DOHH2 (cell line): ENCODE results near the gene PRIM1.

ENCODE experiments used
- H3F3A ChIP-seq: fragments of 200-600 bp; sonication (generic), shearing (Covaris generic); 2 replicates; pipeline ENCODE4 v1.6.0; 2016; ENCODE audit warnings: antibody characterized with exemption, mild to moderate bottlenecking; ENCODE audit not compliant: control insufficient read depth, insufficient read depth
- H3K27ac ChIP-seq: fragments of 200-600 bp; sonication (generic); 2 replicates; pipeline ENCODE4 v1.5.1; 2014; ENCODE audit warnings: low read depth, mild to moderate bottlenecking, low read length, moderate library complexity
- H3K27me3 ChIP-seq: fragments of 200-600 bp; sonication (generic); 2 replicates; pipeline ENCODE4 v1.6.1; 2014; ENCODE audit warnings: mild to moderate bottlenecking, low read length, mixed read lengths; ENCODE audit not compliant: control insufficient read depth
- H3K36me3 ChIP-seq: fragments of 200-600 bp; sonication (generic); 2 replicates; pipeline ENCODE4 v1.6.1; 2014; ENCODE audit warnings: mild to moderate bottlenecking, low read length, moderate library complexity, mixed read lengths; ENCODE audit not compliant: control insufficient read depth
- H3K4me1 ChIP-seq: fragments of 200-600 bp; sonication (generic); 2 replicates; pipeline ENCODE4 v1.6.1; 2014; ENCODE audit warnings: mild to moderate bottlenecking, low read length, mixed read lengths; ENCODE audit not compliant: control insufficient read depth
- H3K4me2 ChIP-seq: fragments of 200-600 bp; sonication (generic); 2 replicates; pipeline ENCODE4 v1.6.0; 2014; ENCODE audit warnings: mild to moderate bottlenecking, low read length, moderate library complexity
- H3K4me3 ChIP-seq: fragments of 200-600 bp; sonication (generic); 2 replicates; pipeline ENCODE4 v1.5.1; 2014; ENCODE audit warnings: mild to moderate bottlenecking, low read length, mixed read lengths
- H3K79me2 ChIP-seq: fragments of 200-600 bp; sonication (generic); 2 replicates; pipeline ENCODE4 v1.6.1; 2014; ENCODE audit warnings: mild to moderate bottlenecking, low read length, mixed read lengths; ENCODE audit not compliant: control insufficient read depth
- H3K9me2 ChIP-seq: fragments of 200-600 bp; sonication (generic); replicated peaks from 2 replicates; pipeline ENCODE4 v1.6.1; 2014; ENCODE audit warnings: mild to moderate bottlenecking, low read length, mixed read lengths; ENCODE audit not compliant: control insufficient read depth
- H3K9me3 ChIP-seq: fragments of 200-600 bp; sonication (generic); 2 replicates; pipeline ENCODE4 v1.6.1; 2014; ENCODE audit warnings: antibody characterized with exemption, low read length, mixed read lengths; ENCODE audit not compliant: control insufficient read depth, insufficient read depth
- H4K20me1 ChIP-seq: fragments of 200-600 bp; sonication (generic); 2 replicates; pipeline ENCODE4 v1.6.0; 2014; ENCODE audit warnings: low read depth, mild to moderate bottlenecking, antibody characterized with exemption, low read length, moderate library complexity; ENCODE audit not compliant: control insufficient read depth, insufficient read depth
- CTCF ChIP-seq: fragments of 200-600 bp; sonication (generic); IDR thresholded peaks from one replicate; pipeline ENCODE4 v1.5.1; 2014; ENCODE audit warnings: antibody characterized with exemption, mild to moderate bottlenecking, low read depth, low read length; ENCODE audit not compliant: poor library complexity, severe bottlenecking
- EZH2phosphoT487 ChIP-seq: fragments of 200-600 bp; sonication (generic); IDR thresholded peaks from 2 replicates; pipeline ENCODE4 v1.6.1; 2017; ENCODE audit warnings: borderline replicate concordance, mild to moderate bottlenecking, antibody characterized with exemption, low read length, moderate library complexity, mixed read lengths

The PRIM1 gene

DNA sequence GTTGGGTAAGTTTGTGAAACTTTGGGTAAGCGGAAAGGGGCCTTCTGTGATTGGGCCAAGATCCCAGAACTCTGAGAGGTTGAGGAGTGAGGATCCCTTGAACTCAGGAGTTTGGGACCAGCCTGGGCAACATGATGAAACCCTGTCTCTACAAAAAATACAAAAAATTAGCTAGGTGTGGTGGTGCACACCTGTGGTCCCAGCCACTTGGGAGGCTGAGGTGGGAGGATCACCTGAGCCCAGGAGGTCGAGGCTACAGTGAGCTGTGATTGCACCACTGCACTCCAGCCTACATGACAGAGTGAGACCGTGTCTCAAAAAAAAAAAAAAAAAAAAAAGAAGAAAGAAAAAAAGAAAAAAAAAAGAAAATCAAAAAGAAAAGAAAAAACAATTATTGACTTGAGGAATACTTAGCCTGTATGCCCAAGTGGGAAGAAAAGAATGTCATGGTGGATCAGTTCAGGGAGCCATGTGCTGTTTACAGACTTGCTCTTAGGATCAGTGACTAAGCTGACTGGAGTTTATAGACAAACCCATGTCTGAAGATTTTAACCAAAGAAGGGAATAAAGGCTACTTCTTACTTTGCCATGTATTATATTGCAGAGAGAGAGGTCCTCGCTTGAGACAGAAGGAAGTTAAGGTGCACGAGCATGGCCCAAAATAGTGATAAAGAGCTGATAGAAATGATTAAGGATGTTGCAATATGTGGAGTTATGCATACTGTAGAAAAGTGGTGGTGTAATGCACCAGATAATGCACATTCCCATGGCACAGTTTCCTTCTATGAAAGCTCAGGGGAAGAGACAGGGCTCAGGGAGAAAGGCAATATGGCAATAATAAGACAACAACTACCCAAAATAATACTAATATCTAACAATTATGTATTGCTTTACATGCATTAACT, 11.9 kb upstream of the PRIM1 start:
- Histone ChIP-seq H3K36me3 (no peaks in the 10 kb centered on the region), H3F3A (no peaks in the 10 kb centered on the region), H3K27me3 (no peaks in the 10 kb centered on the region), H3K9me3 (no peaks in the 10 kb centered on the region), H3K79me2 (no peaks in the 10 kb centered on the region), H3K9me2 (no peaks in the 10 kb centered on the region), H3K4me2 (no peak overlapping the region), H3K4me3 (no peak overlapping the region), H4K20me1 (no peaks in the 10 kb centered on the region), H3K27ac (no peak overlapping the region), H3K4me1 (peaks cover 25% of the 10 kb centered on the region)
- no peak for TF ChIP-seq CTCF
- TF ChIP-seq EZH2phosphoT487, result no peak

- TF ChIP-seq EZH2phosphoT487, result no peak
- TF ChIP-seq CTCF, result no peak
- no peaks in the 10 kb centered on the region for H3F3A ChIP-seq
- no peaks in the 10 kb centered on the region for H3K79me2 ChIP-seq
- no peaks in the 10 kb centered on the region for H3K9me2 ChIP-seq
- no peaks in the 10 kb centered on the region for H4K20me1 ChIP-seq
- no peaks in the 10 kb centered on the region for H3K36me3 ChIP-seq
- H3K27ac ChIP-seq, result no peak overlapping the region
- H3K4me1 ChIP-seq, result peaks cover 18% of the 10 kb centered on the region
- no peak overlapping the region for H3K4me3 ChIP-seq
- no peaks in the 10 kb centered on the region for H3K27me3 ChIP-seq
- no peaks in the 10 kb centered on the region for H3K9me3 ChIP-seq
- H3K4me2 ChIP-seq, result no peak overlapping the region
Measured at GRCh38 chr12:56761812-56762211, 9.7 kb upstream of the PRIM1 start.

- TF ChIP-seq EZH2phosphoT487 (no peak), CTCF (no peak)
- no peaks in the 10 kb centered on the region for H3K79me2 ChIP-seq
Measured at GRCh38 chr12:56760460-56760859, 8.3 kb upstream of the PRIM1 start.

More at GRCh38 chr12:56760460-56760859, 8.3 kb upstream of the PRIM1 start:
- Histone ChIP-seq H3K9me2 (no peaks in the 10 kb centered on the region), H3F3A (no peaks in the 10 kb centered on the region), H3K9me3 (no peaks in the 10 kb centered on the region), H3K4me2 (no peak overlapping the region), H3K4me1 (peaks cover 7% of the 10 kb centered on the region; the same call in 1 of the 2 replicates), H3K27me3 (no peaks in the 10 kb centered on the region), H4K20me1 (no peaks in the 10 kb centered on the region), H3K36me3 (no peaks in the 10 kb centered on the region), H3K4me3 (no peak overlapping the region), H3K27ac (no peak overlapping the region)
